Measurements from ENCODE around the gene SUSD5.

DNA sequence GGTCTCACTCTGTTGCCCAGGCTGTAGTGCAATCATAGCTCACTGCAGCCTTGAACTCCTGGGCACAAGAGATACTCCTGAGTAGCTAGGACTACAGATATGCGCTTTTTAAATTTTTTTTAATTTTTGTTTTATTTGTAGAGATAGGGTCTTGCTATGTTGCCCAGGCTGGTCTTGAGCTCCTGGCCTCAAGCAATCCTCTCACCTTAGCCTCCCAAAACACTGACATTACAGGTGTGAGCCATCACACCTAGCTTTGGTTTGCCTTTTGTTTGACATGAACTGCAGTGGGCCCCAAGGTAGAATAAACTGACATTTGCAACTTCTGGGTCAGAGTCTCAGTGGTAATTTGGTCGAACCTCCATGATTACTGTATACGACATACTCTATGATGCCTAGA is 113.8 kb downstream of the SUSD5 start:
- TF ChIP-seq CTCF (IDR thresholded peaks at IDR 0.05), result no peak
- TF ChIP-seq POLR2A (IDR thresholded peaks at IDR 0.05), result no peak
